Uterus (tissue), 2 donors: ENCODE measurements around the gene YOD1.

Experiments
- POLR2A ChIP-seq, 2 donors: fragments of 450-650 bp; IDR thresholded peaks; one replicate each; pipeline ENCODE4 v1.6.1; 2016; ENCODE audit warnings: antibody characterized with exemption in 2 of 2, mild to moderate bottlenecking in 1 of 2, moderate library complexity in 1 of 2
- TF ChIP-seq, protein P1 (sequence below), 4 experiments: fragments of 200-600 bp in 2 of 4; fragments of 450-650 bp in 2 of 4; sonication (generic) in 2 of 4; IDR thresholded peaks; one replicate each; pipeline ENCODE4 v1.5.1; 2016 to 2019; ENCODE audit warnings: antibody characterized with exemption in 4 of 4, mild to moderate bottlenecking in 2 of 4, moderate library complexity in 1 of 4

DNA sequence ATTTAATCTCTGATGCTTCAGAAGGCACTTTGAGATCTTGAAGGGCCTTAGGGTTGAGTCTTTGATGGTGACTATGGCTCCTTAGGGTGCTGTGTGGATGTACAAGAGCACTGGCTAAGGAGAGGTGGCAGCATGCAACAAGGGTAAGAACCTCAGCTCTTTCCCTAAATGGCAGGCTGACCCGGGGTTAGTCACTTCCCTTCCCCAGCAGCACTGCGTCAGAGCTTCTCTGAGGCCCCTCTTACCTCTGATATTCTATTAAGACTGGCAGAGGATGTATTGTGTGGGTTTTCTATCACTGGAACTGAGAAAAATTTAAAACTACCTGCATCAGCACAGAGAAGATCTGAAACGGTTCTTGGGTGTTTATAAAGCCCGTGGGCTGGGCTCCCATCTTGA lies 30.3 kb downstream of the YOD1 start:
- TF ChIP-seq, protein P1, sequence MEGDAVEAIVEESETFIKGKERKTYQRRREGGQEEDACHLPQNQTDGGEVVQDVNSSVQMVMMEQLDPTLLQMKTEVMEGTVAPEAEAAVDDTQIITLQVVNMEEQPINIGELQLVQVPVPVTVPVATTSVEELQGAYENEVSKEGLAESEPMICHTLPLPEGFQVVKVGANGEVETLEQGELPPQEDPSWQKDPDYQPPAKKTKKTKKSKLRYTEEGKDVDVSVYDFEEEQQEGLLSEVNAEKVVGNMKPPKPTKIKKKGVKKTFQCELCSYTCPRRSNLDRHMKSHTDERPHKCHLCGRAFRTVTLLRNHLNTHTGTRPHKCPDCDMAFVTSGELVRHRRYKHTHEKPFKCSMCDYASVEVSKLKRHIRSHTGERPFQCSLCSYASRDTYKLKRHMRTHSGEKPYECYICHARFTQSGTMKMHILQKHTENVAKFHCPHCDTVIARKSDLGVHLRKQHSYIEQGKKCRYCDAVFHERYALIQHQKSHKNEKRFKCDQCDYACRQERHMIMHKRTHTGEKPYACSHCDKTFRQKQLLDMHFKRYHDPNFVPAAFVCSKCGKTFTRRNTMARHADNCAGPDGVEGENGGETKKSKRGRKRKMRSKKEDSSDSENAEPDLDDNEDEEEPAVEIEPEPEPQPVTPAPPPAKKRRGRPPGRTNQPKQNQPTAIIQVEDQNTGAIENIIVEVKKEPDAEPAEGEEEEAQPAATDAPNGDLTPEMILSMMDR (IDR thresholded peaks at IDR 0.05) = no peak
- no peak for TF ChIP-seq POLR2A (IDR thresholded peaks at IDR 0.05)
